C4-2B (cell line): ENCODE data around the gene ANO3.

Experiments
- H3K27ac ChIP-seq: fragments of 450-650 bp; 2 replicates; pipeline ENCODE4 v1.5.1; 2017
- CTCF ChIP-seq: fragments of 450-650 bp; conservative IDR thresholded peaks from 2 replicates; pipeline ENCODE4 v1.5.1; 2017; ENCODE audit warnings: mild to moderate bottlenecking
- ZFX ChIP-seq: fragments of 450-650 bp; IDR thresholded peaks from 2 replicates; pipeline ENCODE4 v1.6.1; 2017

The ANO3 gene

GRCh38 chr11:26510164-26510563 lies 178.2 kb downstream of the ANO3 start:
- no peak overlapping the region for H3K27ac ChIP-seq
- TF ChIP-seq ZFX (no peak), CTCF (no peak)

- no peak overlapping the region for H3K27ac ChIP-seq
- TF ChIP-seq ZFX (no peak), CTCF (no peak)
Measured at GRCh38 chr11:26510756-26511155, 178.8 kb downstream of the ANO3 start.

GRCh38 chr11:26512196-26512595 lies 180.3 kb downstream of the ANO3 start:
- H3K27ac ChIP-seq: no peak overlapping the region
- no peak for TF ChIP-seq ZFX
- no peak for TF ChIP-seq CTCF

GRCh38 chr11:26519469-26519868 lies 187.5 kb downstream of the ANO3 start:
- TF ChIP-seq CTCF: no peak
- no peak overlapping the region for H3K27ac ChIP-seq

- TF ChIP-seq ZFX (no peak), CTCF (peak; percentile 69)
- no peak overlapping the region for H3K27ac ChIP-seq
Measured at GRCh38 chr11:26522912-26523610, 191.1 kb downstream of the ANO3 start.

- H3K27ac ChIP-seq: no peak overlapping the region
- TF ChIP-seq CTCF (no peak), ZFX (no peak)
Measured at GRCh38 chr11:26527685-26528084, 195.8 kb downstream of the ANO3 start.

GRCh38 chr11:26537341-26537740 lies 205.4 kb downstream of the ANO3 start:
- TF ChIP-seq CTCF (no peak), ZFX (no peak)
- H3K27ac ChIP-seq: no peak overlapping the region
